Measurements from ENCODE around the gene ANAPC2. TPM values are rescaled to one million over a fixed set of nuclear protein-coding genes. Genes with fewer than 3 reads are reported as not detected.

Gene ANAPC2
- total and polyA plus RNA-seq, 4 donors = 9.3 to 32.6 (median 19.6) TPM

GRCh38 chr9:137180491-137180890 is 7.9 kb downstream of the ANAPC2 start:
- TF ChIP-seq EGR1 (IDR thresholded peaks at IDR 0.05; ENCODE audit: low read depth in 2 of 2) (no peak), JUND (IDR thresholded peaks at IDR 0.05) (no peak), ZBTB33 (IDR thresholded peaks at IDR 0.05) (no peak), ATF3 (IDR thresholded peaks at IDR 0.05) (no peak), FOXA2 (IDR thresholded peaks at IDR 0.05) (no peak), RAD21 (IDR thresholded peaks at IDR 0.05) (no peak), CTCF (IDR thresholded peaks at IDR 0.05; ENCODE audit: low read depth, low read length, missing input control) (no peak), TAF1 (conservative IDR thresholded peaks at IDR 0.05) (no peak), MAX (IDR thresholded peaks at IDR 0.05) (no peak), REST (IDR thresholded peaks at IDR 0.05) (no peak), SP1 (IDR thresholded peaks at IDR 0.05) (no peak), YY1 (IDR thresholded peaks at IDR 0.05) (no peak), RXRA (IDR thresholded peaks at IDR 0.05) (no peak), GABPA (IDR thresholded peaks at IDR 0.05 in 1 of 2, conservative IDR thresholded peaks at IDR 0.05 in 1 of 2) (no peak), NR2F2 (IDR thresholded peaks at IDR 0.05) (no peak), FOXA1 (IDR thresholded peaks at IDR 0.05) (no peak), HNF4G (IDR thresholded peaks at IDR 0.05) (no peak), HNF4A (conservative IDR thresholded peaks at IDR 0.05) (no peak)
- H3K27me3 ChIP-seq (ENCODE audit: control insufficient read depth in 4 of 4, insufficient read depth in 4 of 4, low read length in 3 of 4) = no peaks in the 10 kb centered on the region
- no peak overlapping the region for H3K27ac ChIP-seq (ENCODE audit: low read depth in 1 of 2, low read length in 2 of 2)
- H3K9ac ChIP-seq (ENCODE audit: low read depth in 1 of 2, low read length in 2 of 2) = no peak overlapping the region
- H3K4me3 ChIP-seq (ENCODE audit: low read depth in 1 of 3, low read length in 3 of 3) = no peak overlapping the region
- H3K4me1 ChIP-seq (ENCODE audit: control insufficient read depth in 4 of 4, insufficient read depth in 4 of 4, low read length in 3 of 4) = no peaks in the 10 kb centered on the region
- DNase-seq (ENCODE audit: low spot score) = no peak
- whole genome bisulfite sequencing = 97% methylated on average over 20 of the region's 20 CpGs
- H3K36me3 ChIP-seq (ENCODE audit: control insufficient read depth in 4 of 4, insufficient read depth in 3 of 4, low read depth in 1 of 4, low read length in 3 of 4) = peaks cover 15 to 65% (median 27%) of the 10 kb centered on the region in 4 donors
- H3K9me3 ChIP-seq (ENCODE audit: control insufficient read depth in 4 of 4, low read length in 3 of 4) = no peaks in the 10 kb centered on the region
